Measurements from ENCODE around the gene SLC17A2. TPM values are rescaled to one million over a fixed set of nuclear protein-coding genes. Genes with fewer than 3 reads are reported as not detected.
"Not testable (repeated sequence)": the region's sequence is repeated elsewhere in the genome, so short reads cannot be mapped to it uniquely, and the experiment has no call there.

SLC17A2 gene
- total and polyA plus RNA-seq, 7 experiments from 2014 or later: 0.15 TPM; not detected in 6

DNA sequence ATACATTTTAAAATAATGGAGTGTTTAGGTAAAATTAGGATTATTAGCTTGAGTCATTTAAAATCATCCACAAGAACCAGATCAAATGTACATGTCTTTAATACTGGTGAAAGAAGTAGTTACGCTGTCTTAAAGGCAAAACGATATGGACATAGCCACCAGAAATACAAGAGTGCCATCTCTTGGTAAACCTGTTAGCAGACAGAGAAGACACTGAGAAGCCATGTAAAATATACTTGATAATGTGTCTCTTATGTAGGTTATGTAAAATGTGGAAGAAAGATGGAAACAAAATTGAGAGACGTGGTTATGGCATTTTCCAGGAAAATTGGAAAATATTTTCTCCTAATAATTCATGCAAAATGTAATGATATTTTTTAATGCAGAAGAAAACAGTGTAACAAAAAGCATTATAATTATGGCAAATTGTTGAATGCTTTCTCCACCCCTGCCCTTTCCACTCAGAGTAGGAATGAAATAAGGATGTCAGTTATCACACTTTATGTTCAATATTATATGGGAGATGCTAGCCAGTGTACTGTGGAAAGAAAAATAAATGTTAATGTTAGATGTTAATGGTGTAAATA lies 12.2 kb upstream of the SLC17A2 start:
- Histone ChIP-seq H3K27ac (ENCODE audit: low read depth, low read length) (no peak overlapping the region), H3K4me3 (ENCODE audit: low read length) (no peak overlapping the region), H3K36me3 (ENCODE audit: control insufficient read depth in 2 of 3, insufficient read depth in 3 of 3, low read length in 3 of 3) (no peaks in the 10 kb centered on the region), H3K9me3 (ENCODE audit: control insufficient read depth in 2 of 3, low read length in 3 of 3) (no peaks in the 10 kb centered on the region), H3K4me1 (ENCODE audit: control insufficient read depth in 2 of 2, insufficient read depth in 2 of 2, low read length in 2 of 2) (no peaks in the 10 kb centered on the region), H3K27me3 (ENCODE audit: control insufficient read depth in 2 of 2, insufficient read depth in 2 of 2, low read length in 2 of 2) (no peaks in the 10 kb centered on the region)
- H3K27ac Mint-ChIP-seq: no peak overlapping the region
- H3K4me1 Mint-ChIP-seq: peaks cover 4 to 26% (median 7%) of the 10 kb centered on the region in 7 donors
- H3K36me3 Mint-ChIP-seq: peaks cover 0 to 7% (median 0%) of the 10 kb centered on the region in 5 donors
- H3K4me3 Mint-ChIP-seq: no peak overlapping the region
- POLR2A ChIA-PET: no interaction called here
- CTCF ChIA-PET: interaction anchor here (2.2 kb wide), 1 partner anchor 223 kb away, joined by 9 read pairs; no protein-coding TSS in a partner anchor
- peak in 6 of 9 donors; percentile 11 to 42 (median 27) for DNase-seq
- H3K27me3 Mint-ChIP-seq: peaks cover 0 to 3% (median 0%) of the 10 kb centered on the region in 5 donors
- intact Hi-C loops (cut with micrococcal nuclease): loop anchor here (1.0 to 5.0 kb wide), 6 partner anchors 154 to 719 kb away; no protein-coding TSS in a partner anchor
- peak; percentile 62 for ATAC-seq
- H3K9me3 Mint-ChIP-seq: peaks cover 0 to 10% (median 6%) of the 10 kb centered on the region in 11 donors

- Mint-ChIP-seq H3K27ac (no peak overlapping the region), H3K27me3 (peaks cover 0 to 4% (median 0%) of the 10 kb centered on the region in 5 donors), H3K36me3 (no peaks in the 10 kb centered on the region), H3K4me1 (peaks cover 0 to 4% (median 0%) of the 10 kb centered on the region in 7 donors), H3K4me3 (no peak overlapping the region), H3K9me3 (no peaks in the 10 kb centered on the region)
- DNase-seq: no peak
- POLR2A ChIA-PET: no interaction called here
- Histone ChIP-seq H3K27ac (ENCODE audit: low read depth, low read length) (no peak overlapping the region), H3K4me1 (ENCODE audit: control insufficient read depth in 2 of 2, insufficient read depth in 2 of 2, low read length in 2 of 2) (no peaks in the 10 kb centered on the region), H3K27me3 (ENCODE audit: control insufficient read depth in 2 of 2, insufficient read depth in 2 of 2, low read length in 2 of 2) (no peaks in the 10 kb centered on the region), H3K4me3 (ENCODE audit: low read length) (no peak overlapping the region), H3K36me3 (ENCODE audit: control insufficient read depth in 2 of 3, insufficient read depth in 3 of 3, low read length in 3 of 3) (no peaks in the 10 kb centered on the region), H3K9me3 (ENCODE audit: control insufficient read depth in 2 of 3, low read length in 3 of 3) (no peaks in the 10 kb centered on the region)
- CTCF ChIA-PET: no interaction called here
- intact Hi-C loops (cut with micrococcal nuclease): no loop called here
- ATAC-seq: no peak
Observed at GRCh38 chr6:25939593-25939992, 9.1 kb upstream of the SLC17A2 start.

GRCh38 chr6:25935953-25936352 lies 5.5 kb upstream of the SLC17A2 start:
- ATAC-seq (no peak), DNase-seq (no peak)
- no peaks in the 10 kb centered on the region for H3K4me1 Mint-ChIP-seq
- intact Hi-C loops (cut with micrococcal nuclease): no loop called here
- ChIA-PET POLR2A (interaction anchor here (0.9 kb wide), 1 partner anchor 37 kb away, joined by 4 read pairs; no protein-coding TSS in a partner anchor), CTCF (no interaction called here)
- Histone ChIP-seq H3K4me1 (ENCODE audit: control insufficient read depth in 2 of 2, insufficient read depth in 2 of 2, low read length in 2 of 2) (no peaks in the 10 kb centered on the region), H3K27me3 (ENCODE audit: control insufficient read depth in 2 of 2, insufficient read depth in 2 of 2, low read length in 2 of 2) (no peaks in the 10 kb centered on the region), H3K9me3 (ENCODE audit: control insufficient read depth in 2 of 3, low read length in 3 of 3) (no peaks in the 10 kb centered on the region), H3K27ac (ENCODE audit: low read depth, low read length) (no peak overlapping the region), H3K36me3 (ENCODE audit: control insufficient read depth in 2 of 3, insufficient read depth in 3 of 3, low read length in 3 of 3) (no peaks in the 10 kb centered on the region), H3K4me3 (ENCODE audit: low read length) (no peak overlapping the region)
- H3K36me3 Mint-ChIP-seq: no peaks in the 10 kb centered on the region
- peaks cover 0 to 3% (median 0%) of the 10 kb centered on the region in 11 donors for H3K9me3 Mint-ChIP-seq
- H3K27ac Mint-ChIP-seq: no peak overlapping the region
- H3K27me3 Mint-ChIP-seq: peaks cover 0 to 9% (median 4%) of the 10 kb centered on the region in 5 donors
- no peak overlapping the region for H3K4me3 Mint-ChIP-seq

DNA sequence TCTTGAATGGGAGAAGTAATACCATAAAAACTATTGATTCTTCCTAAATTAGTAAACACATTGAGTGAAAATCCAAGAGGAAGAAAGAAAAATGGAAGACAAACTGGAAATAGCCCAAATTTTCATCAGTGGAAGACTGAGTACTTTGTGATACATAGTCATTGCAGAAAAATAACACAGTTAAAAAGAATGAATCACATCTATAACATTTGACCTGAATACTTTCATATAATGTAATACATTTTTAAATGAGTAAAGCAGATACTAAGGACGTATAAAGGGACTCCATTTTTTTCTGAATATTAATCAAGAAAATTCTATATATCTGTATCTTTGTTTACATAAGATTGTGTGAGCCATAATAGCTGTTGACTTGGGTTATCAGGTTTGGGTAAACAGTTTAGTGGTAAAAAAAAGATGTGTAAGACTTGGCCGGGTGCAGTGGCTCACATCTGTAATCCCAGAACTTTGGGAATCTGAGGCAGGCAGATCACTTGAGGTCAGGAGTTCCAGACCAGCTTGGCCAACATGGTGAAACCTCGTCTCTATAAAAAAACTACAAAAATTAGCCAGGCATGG lies 4.3 kb upstream of the SLC17A2 start:
- Mint-ChIP-seq H3K4me1 (no peaks in the 10 kb centered on the region), H3K4me3 (no peak overlapping the region), H3K27me3 (peaks cover 0 to 10% (median 4%) of the 10 kb centered on the region in 5 donors), H3K9me3 (peaks cover 0 to 3% (median 0%) of the 10 kb centered on the region in 11 donors), H3K27ac (no peak overlapping the region), H3K36me3 (no peaks in the 10 kb centered on the region)
- H3K27ac ChIP-seq (ENCODE audit: low read depth, low read length): no peak overlapping the region
- CTCF ChIA-PET: no interaction called here
- ATAC-seq: no peak
- no peaks in the 10 kb centered on the region for H3K27me3 ChIP-seq (ENCODE audit: control insufficient read depth in 2 of 2, insufficient read depth in 2 of 2, low read length in 2 of 2)
- no peaks in the 10 kb centered on the region for H3K4me1 ChIP-seq (ENCODE audit: control insufficient read depth in 2 of 2, insufficient read depth in 2 of 2, low read length in 2 of 2)
- no peaks in the 10 kb centered on the region for H3K9me3 ChIP-seq (ENCODE audit: control insufficient read depth in 2 of 3, low read length in 3 of 3)
- H3K36me3 ChIP-seq (ENCODE audit: control insufficient read depth in 2 of 3, insufficient read depth in 3 of 3, low read length in 3 of 3): no peaks in the 10 kb centered on the region
- no peak overlapping the region for H3K4me3 ChIP-seq (ENCODE audit: low read length)
- intact Hi-C loops (cut with micrococcal nuclease): no loop called here
- POLR2A ChIA-PET: interaction anchor here (0.9 kb wide), 1 partner anchor 36 kb away, joined by 4 read pairs; no protein-coding TSS in a partner anchor
- no peak for DNase-seq

DNA sequence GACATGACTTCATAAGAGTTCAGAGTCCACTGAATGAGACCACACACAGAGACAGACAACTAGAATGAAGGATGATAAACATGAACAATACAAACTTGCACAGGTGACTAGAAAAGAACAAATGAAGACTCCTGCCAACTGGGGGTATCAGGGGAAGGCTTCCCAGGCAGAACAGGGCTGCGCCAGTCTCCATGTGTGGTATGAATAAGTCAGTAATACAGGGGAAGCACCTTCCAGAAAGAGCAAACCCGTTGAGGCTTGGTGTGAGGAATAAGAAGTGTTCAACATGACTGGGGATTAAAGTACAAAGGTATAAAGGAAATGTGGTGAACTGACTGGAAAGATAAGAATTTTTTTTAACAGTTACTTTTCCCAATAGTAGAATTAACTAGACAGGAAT lies 3.7 kb upstream of the SLC17A2 start:
- Mint-ChIP-seq H3K27me3 (peaks cover 0 to 10% (median 4%) of the 10 kb centered on the region in 5 donors), H3K4me1 (peaks cover 0 to 1% (median 0%) of the 10 kb centered on the region in 7 donors), H3K27ac (no peak overlapping the region), H3K36me3 (no peaks in the 10 kb centered on the region), H3K4me3 (no peak overlapping the region), H3K9me3 (peaks cover 0 to 3% (median 0%) of the 10 kb centered on the region in 11 donors)
- Histone ChIP-seq H3K9me3 (ENCODE audit: control insufficient read depth in 2 of 3, low read length in 3 of 3) (no peaks in the 10 kb centered on the region), H3K27ac (ENCODE audit: low read depth, low read length) (no peak overlapping the region), H3K27me3 (ENCODE audit: control insufficient read depth in 2 of 2, insufficient read depth in 2 of 2, low read length in 2 of 2) (no peaks in the 10 kb centered on the region), H3K36me3 (ENCODE audit: control insufficient read depth in 2 of 3, insufficient read depth in 3 of 3, low read length in 3 of 3) (no peaks in the 10 kb centered on the region), H3K4me1 (ENCODE audit: control insufficient read depth in 2 of 2, insufficient read depth in 2 of 2, low read length in 2 of 2) (no peaks in the 10 kb centered on the region), H3K4me3 (ENCODE audit: low read length) (no peak overlapping the region)
- ChIA-PET CTCF (no interaction called here), POLR2A (no interaction called here)
- intact Hi-C loops (cut with micrococcal nuclease): no loop called here
- DNase-seq (no peak), ATAC-seq (no peak)

- Histone ChIP-seq H3K9me3 (ENCODE audit: control insufficient read depth in 2 of 3, low read length in 3 of 3) (no peaks in the 10 kb centered on the region), H3K27ac (ENCODE audit: low read depth, low read length) (no peak overlapping the region), H3K27me3 (ENCODE audit: control insufficient read depth in 2 of 2, insufficient read depth in 2 of 2, low read length in 2 of 2) (no peaks in the 10 kb centered on the region), H3K4me1 (ENCODE audit: control insufficient read depth in 2 of 2, insufficient read depth in 2 of 2, low read length in 2 of 2) (no peaks in the 10 kb centered on the region), H3K36me3 (ENCODE audit: control insufficient read depth in 2 of 3, insufficient read depth in 3 of 3, low read length in 3 of 3) (no peaks in the 10 kb centered on the region), H3K4me3 (ENCODE audit: low read length) (no peak overlapping the region)
- Mint-ChIP-seq H3K36me3 (no peaks in the 10 kb centered on the region), H3K9me3 (peaks cover 0 to 3% (median 0%) of the 10 kb centered on the region in 11 donors), H3K27me3 (peaks cover 0 to 10% (median 4%) of the 10 kb centered on the region in 5 donors), H3K27ac (no peak overlapping the region), H3K4me3 (no peak overlapping the region), H3K4me1 (peaks cover 0 to 13% (median 0%) of the 10 kb centered on the region in 7 donors)
- CTCF ChIA-PET: no interaction called here
- intact Hi-C loops (cut with micrococcal nuclease): no loop called here
- POLR2A ChIA-PET: interaction anchor here (0.6 to 1.2 kb wide), 2 partner anchors 14 to 97 kb away, joined by 3 to 4 read pairs; no protein-coding TSS in a partner anchor
- DNase-seq (no peak), ATAC-seq (no peak)
Observed at GRCh38 chr6:25931411-25931709, 869 bp upstream of the SLC17A2 start.

DNA sequence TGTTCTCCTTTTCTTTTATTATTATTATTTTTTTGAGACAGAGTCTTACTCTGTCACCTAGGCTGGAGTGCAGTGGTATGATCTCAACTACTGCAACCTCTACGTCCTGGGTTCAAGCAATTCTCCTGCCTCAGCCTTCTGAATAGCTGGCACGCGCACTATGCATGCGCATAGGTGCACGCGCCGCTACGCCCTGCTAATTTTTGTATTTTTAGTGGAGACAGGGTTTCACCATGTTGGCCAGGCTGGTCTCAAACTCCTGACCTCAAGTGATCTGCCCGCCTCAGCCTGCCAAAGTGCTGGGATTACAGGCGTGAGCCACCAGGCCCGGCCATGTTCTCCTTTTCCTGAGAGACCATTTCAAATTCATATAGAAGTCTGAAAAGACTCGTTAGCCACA lies 706 bp downstream of the SLC17A2 start:
- H3K36me3 ChIP-seq (ENCODE audit: control insufficient read depth in 2 of 3, insufficient read depth in 3 of 3, low read length in 3 of 3); H3K9me3 Mint-ChIP-seq; CTCF ChIA-PET; intact Hi-C loops (cut with micrococcal nuclease); H3K9me3 ChIP-seq (ENCODE audit: control insufficient read depth in 2 of 3, low read length in 3 of 3); ATAC-seq; H3K27ac Mint-ChIP-seq; H3K4me3 Mint-ChIP-seq; DNase-seq; H3K27me3 Mint-ChIP-seq; H3K27me3 ChIP-seq (ENCODE audit: control insufficient read depth in 2 of 2, insufficient read depth in 2 of 2, low read length in 2 of 2); H3K4me1 ChIP-seq (ENCODE audit: control insufficient read depth in 2 of 2, insufficient read depth in 2 of 2, low read length in 2 of 2); H3K27ac ChIP-seq (ENCODE audit: low read depth, low read length); H3K36me3 Mint-ChIP-seq; H3K4me3 ChIP-seq (ENCODE audit: low read length); POLR2A ChIA-PET: not testable (repeated sequence)
- peaks cover 0 to 16% (median 0%) of the 10 kb centered on the region in 7 donors for H3K4me1 Mint-ChIP-seq
